ENCODE data around the gene DISC1. TPM values are rescaled to one million over a fixed set of nuclear protein-coding genes. Genes with fewer than 3 reads are reported as not detected.

DISC1 gene
- total RNA-seq, 1 experiment from 2014 or later, result 1.8 TPM

DNA sequence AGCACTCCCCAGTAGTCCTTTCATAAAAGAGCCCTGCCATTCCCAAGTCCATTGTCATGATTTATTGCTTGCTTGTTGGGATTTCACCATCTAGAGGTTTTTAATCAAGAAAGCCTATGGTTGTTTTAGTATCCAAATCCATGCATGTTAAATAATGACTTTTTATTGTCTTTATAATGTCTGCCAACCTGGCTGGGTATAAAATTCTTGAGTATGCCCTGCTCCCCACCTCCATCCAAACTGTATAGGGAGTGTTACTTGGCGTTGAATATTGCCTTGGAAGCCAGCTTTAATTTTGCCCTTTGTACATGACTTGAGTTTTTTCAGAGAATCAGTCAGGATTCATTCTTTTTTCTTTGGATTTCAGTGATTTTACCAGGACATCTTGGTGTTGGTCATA lies 44.2 kb downstream of the DISC1 start:
- no TSS peak for BruUV-seq (replicated peaks)
- no peaks in the 10 kb centered on the region for H4K20me1 ChIP-seq (ENCODE audit: insufficient read depth)
- no peaks in the 10 kb centered on the region for H3K27me3 ChIP-seq (ENCODE audit: insufficient read depth, low read length)
- ChIA-PET RAD21 (ENCODE audit: low non-redundant PET in 1 of 2, low total read pairs in 2 of 2, uncharacterized antibody in 2 of 2, unreplicated experiment in 2 of 2) (no interaction called here), CTCF (no interaction called here), POLR2A (no interaction called here)
- H3K9ac ChIP-seq (ENCODE audit: low read length), result no peak overlapping the region
- no peak overlapping the region for H3K27ac ChIP-seq (ENCODE audit: low read depth, low read length)
- no peaks in the 10 kb centered on the region for H3K4me1 ChIP-seq (ENCODE audit: control insufficient read depth in 1 of 2, insufficient read depth in 2 of 2, low read length in 2 of 2)
- DNase-seq (ENCODE audit: low read depth, low spot score), result no peak
- intact Hi-C loops (cut with micrococcal nuclease), result no loop called here
- H3K4me2 ChIP-seq (ENCODE audit: low read length), result no peak overlapping the region
- ATAC-seq, result no peak
- H3K36me3 ChIP-seq (ENCODE audit: control insufficient read depth in 1 of 2, insufficient read depth in 2 of 2, low read length in 2 of 2), result no peaks in the 10 kb centered on the region
- no peak overlapping the region for H3K4me3 ChIP-seq (replicated peaks in 1 of 2; ENCODE audit: low read depth in 1 of 2, low read length in 2 of 2)
- no peak for TF ChIP-seq ZFX (IDR thresholded peaks at IDR 0.05)
- TF ChIP-seq POLR2AphosphoS5 (IDR thresholded peaks at IDR 0.05; ENCODE audit: low read depth, low read length), result no peak
- no peak for TF ChIP-seq FOSL1 (IDR thresholded peaks at IDR 0.05; ENCODE audit: low read depth)
- no peak for TF ChIP-seq SRF (IDR thresholded peaks at IDR 0.05; ENCODE audit: low read depth)
- no peak for TF ChIP-seq ZNF274 (IDR thresholded peaks at IDR 0.05; ENCODE audit: low read depth, low read length)
- TF ChIP-seq, protein P1, sequence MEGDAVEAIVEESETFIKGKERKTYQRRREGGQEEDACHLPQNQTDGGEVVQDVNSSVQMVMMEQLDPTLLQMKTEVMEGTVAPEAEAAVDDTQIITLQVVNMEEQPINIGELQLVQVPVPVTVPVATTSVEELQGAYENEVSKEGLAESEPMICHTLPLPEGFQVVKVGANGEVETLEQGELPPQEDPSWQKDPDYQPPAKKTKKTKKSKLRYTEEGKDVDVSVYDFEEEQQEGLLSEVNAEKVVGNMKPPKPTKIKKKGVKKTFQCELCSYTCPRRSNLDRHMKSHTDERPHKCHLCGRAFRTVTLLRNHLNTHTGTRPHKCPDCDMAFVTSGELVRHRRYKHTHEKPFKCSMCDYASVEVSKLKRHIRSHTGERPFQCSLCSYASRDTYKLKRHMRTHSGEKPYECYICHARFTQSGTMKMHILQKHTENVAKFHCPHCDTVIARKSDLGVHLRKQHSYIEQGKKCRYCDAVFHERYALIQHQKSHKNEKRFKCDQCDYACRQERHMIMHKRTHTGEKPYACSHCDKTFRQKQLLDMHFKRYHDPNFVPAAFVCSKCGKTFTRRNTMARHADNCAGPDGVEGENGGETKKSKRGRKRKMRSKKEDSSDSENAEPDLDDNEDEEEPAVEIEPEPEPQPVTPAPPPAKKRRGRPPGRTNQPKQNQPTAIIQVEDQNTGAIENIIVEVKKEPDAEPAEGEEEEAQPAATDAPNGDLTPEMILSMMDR (IDR thresholded peaks at IDR 0.05 in 2 of 3, conservative IDR thresholded peaks at IDR 0.05 in 1 of 3; ENCODE audit: borderline replicate concordance in 1 of 3, insufficient read depth in 1 of 3, low read depth in 2 of 3, low read length in 2 of 3), result no peak
- no peak for TF ChIP-seq CBX3 (IDR thresholded peaks at IDR 0.05; ENCODE audit: low read depth)
- no peak for TF ChIP-seq YY1 (IDR thresholded peaks at IDR 0.05; ENCODE audit: extremely low read depth, insufficient replicate concordance, low read depth, low read length)
- TF ChIP-seq TCF7L2 (IDR thresholded peaks at IDR 0.05; ENCODE audit: borderline replicate concordance, extremely low read depth, insufficient read depth, insufficient read length), result no peak
- no peak for TF ChIP-seq SP1 (IDR thresholded peaks at IDR 0.05; ENCODE audit: low read depth)
- no peak for TF ChIP-seq SIN3A (IDR thresholded peaks at IDR 0.05; ENCODE audit: low read depth)
- no peak for TF ChIP-seq EZH2phosphoT487 (IDR thresholded peaks at IDR 0.05; ENCODE audit: borderline replicate concordance)
- TF ChIP-seq, protein P2, sequence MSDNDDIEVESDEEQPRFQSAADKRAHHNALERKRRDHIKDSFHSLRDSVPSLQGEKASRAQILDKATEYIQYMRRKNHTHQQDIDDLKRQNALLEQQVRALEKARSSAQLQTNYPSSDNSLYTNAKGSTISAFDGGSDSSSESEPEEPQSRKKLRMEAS (IDR thresholded peaks at IDR 0.05), result no peak
- TF ChIP-seq JUND (IDR thresholded peaks at IDR 0.05), result no peak
- TF ChIP-seq, protein P3, sequence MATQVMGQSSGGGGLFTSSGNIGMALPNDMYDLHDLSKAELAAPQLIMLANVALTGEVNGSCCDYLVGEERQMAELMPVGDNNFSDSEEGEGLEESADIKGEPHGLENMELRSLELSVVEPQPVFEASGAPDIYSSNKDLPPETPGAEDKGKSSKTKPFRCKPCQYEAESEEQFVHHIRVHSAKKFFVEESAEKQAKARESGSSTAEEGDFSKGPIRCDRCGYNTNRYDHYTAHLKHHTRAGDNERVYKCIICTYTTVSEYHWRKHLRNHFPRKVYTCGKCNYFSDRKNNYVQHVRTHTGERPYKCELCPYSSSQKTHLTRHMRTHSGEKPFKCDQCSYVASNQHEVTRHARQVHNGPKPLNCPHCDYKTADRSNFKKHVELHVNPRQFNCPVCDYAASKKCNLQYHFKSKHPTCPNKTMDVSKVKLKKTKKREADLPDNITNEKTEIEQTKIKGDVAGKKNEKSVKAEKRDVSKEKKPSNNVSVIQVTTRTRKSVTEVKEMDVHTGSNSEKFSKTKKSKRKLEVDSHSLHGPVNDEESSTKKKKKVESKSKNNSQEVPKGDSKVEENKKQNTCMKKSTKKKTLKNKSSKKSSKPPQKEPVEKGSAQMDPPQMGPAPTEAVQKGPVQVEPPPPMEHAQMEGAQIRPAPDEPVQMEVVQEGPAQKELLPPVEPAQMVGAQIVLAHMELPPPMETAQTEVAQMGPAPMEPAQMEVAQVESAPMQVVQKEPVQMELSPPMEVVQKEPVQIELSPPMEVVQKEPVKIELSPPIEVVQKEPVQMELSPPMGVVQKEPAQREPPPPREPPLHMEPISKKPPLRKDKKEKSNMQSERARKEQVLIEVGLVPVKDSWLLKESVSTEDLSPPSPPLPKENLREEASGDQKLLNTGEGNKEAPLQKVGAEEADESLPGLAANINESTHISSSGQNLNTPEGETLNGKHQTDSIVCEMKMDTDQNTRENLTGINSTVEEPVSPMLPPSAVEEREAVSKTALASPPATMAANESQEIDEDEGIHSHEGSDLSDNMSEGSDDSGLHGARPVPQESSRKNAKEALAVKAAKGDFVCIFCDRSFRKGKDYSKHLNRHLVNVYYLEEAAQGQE (IDR thresholded peaks at IDR 0.05; ENCODE audit: low read depth), result no peak
- TF ChIP-seq CEBPB (IDR thresholded peaks at IDR 0.05; ENCODE audit: low read depth), result no peak
- no peak for TF ChIP-seq POLR2A (IDR thresholded peaks at IDR 0.05; ENCODE audit: borderline replicate concordance, extremely low read depth, insufficient read depth, insufficient read length)
- TF ChIP-seq EZH2 (IDR thresholded peaks at IDR 0.05), result no peak
- no peak overlapping the region for H2AFZ ChIP-seq (ENCODE audit: low read depth, low read length, poor library complexity, severe bottlenecking)
- no peaks in the 10 kb centered on the region for H3K79me2 ChIP-seq (ENCODE audit: insufficient read depth, low read length)
- no peaks in the 10 kb centered on the region for H3K9me3 ChIP-seq (ENCODE audit: control insufficient read depth in 1 of 2, insufficient read depth in 1 of 2, low read depth in 1 of 2, low read length in 2 of 2)
- no peaks in the 10 kb centered on the region for H3K9me2 ChIP-seq (ENCODE audit: insufficient read depth)
